Subcutaneous adipose tissue (tissue), 4 donors: ENCODE results near the gene COL19A1. TPM values are rescaled to one million over a fixed set of nuclear protein-coding genes. Genes with fewer than 3 reads are reported as not detected.

Source experiments
- CTCF ChIP-seq: fragments of 450-650 bp; IDR thresholded peaks from one replicate; pipeline ENCODE4 v1.5.1; 2016; ENCODE audit warnings: low read depth, mild to moderate bottlenecking, control low read depth, antibody characterized with exemption, moderate library complexity
- total RNA-seq, 4 donors: library from RNA; depleted of rRNA; stranded (reverse); fragments of >200 nt; gene quantifications; one replicate each; pipeline ENCODE4 v1.1.0, GENCODE V29; 2016

COL19A1 gene
- total RNA-seq, 4 donors from 2014 or later: not detected

- no peak for TF ChIP-seq CTCF
These were observed 285.3 kb downstream of the COL19A1 start for GRCh38 chr6:70151616-70152015.

- no peak for TF ChIP-seq CTCF
These were observed 286.4 kb downstream of the COL19A1 start for GRCh38 chr6:70152786-70153185.

- TF ChIP-seq CTCF: no peak
These were observed 290.7 kb downstream of the COL19A1 start for GRCh38 chr6:70157086-70157485.

- no peak for TF ChIP-seq CTCF
These were observed 293.9 kb downstream of the COL19A1 start for GRCh38 chr6:70160276-70160675.

GRCh38 chr6:70162972-70163371 is 296.6 kb downstream of the COL19A1 start:
- no peak for TF ChIP-seq CTCF

- TF ChIP-seq CTCF: no peak
These were observed 297.4 kb downstream of the COL19A1 start for GRCh38 chr6:70163795-70164194.

GRCh38 chr6:70164556-70164955 is 298.2 kb downstream of the COL19A1 start:
- no peak for TF ChIP-seq CTCF
